ENCODE measurements around the gene CCDC91. TPM values are rescaled to one million over a fixed set of nuclear protein-coding genes. Genes with fewer than 3 reads are reported as not detected.

Gene CCDC91
- total and polyA plus RNA-seq, 9 of the 15 experiments (the other 6 are each of a cell fraction or from before 2014, with no cell fraction given), result 10.1 to 31.1 (median 26.3) TPM

GRCh38 chr12:28190321-28191050, at the start of gene CCDC91 (continued):
- TF ChIP-seq, protein P1, sequence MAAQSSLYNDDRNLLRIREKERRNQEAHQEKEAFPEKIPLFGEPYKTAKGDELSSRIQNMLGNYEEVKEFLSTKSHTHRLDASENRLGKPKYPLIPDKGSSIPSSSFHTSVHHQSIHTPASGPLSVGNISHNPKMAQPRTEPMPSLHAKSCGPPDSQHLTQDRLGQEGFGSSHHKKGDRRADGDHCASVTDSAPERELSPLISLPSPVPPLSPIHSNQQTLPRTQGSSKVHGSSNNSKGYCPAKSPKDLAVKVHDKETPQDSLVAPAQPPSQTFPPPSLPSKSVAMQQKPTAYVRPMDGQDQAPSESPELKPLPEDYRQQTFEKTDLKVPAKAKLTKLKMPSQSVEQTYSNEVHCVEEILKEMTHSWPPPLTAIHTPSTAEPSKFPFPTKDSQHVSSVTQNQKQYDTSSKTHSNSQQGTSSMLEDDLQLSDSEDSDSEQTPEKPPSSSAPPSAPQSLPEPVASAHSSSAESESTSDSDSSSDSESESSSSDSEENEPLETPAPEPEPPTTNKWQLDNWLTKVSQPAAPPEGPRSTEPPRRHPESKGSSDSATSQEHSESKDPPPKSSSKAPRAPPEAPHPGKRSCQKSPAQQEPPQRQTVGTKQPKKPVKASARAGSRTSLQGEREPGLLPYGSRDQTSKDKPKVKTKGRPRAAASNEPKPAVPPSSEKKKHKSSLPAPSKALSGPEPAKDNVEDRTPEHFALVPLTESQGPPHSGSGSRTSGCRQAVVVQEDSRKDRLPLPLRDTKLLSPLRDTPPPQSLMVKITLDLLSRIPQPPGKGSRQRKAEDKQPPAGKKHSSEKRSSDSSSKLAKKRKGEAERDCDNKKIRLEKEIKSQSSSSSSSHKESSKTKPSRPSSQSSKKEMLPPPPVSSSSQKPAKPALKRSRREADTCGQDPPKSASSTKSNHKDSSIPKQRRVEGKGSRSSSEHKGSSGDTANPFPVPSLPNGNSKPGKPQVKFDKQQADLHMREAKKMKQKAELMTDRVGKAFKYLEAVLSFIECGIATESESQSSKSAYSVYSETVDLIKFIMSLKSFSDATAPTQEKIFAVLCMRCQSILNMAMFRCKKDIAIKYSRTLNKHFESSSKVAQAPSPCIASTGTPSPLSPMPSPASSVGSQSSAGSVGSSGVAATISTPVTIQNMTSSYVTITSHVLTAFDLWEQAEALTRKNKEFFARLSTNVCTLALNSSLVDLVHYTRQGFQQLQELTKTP (IDR thresholded peaks at IDR 0.05; ENCODE audit: low read depth in 1 of 2, partially characterized antibody in 2 of 2), result no peak
- TF ChIP-seq ARHGAP35 (IDR thresholded peaks at IDR 0.05; ENCODE audit: partially characterized antibody) (no peak), HDAC1 (IDR thresholded peaks at IDR 0.05) (peak in 1 of 2 experiments; percentile 87; a peak in 1 of 4 replicates), BCL6 (CRISPR knock-in tag; IDR thresholded peaks at IDR 0.05) (no peak), CBX1 (IDR thresholded peaks at IDR 0.05; ENCODE audit: low read depth) (peak; percentile 71; the same call in 1 of the 2 replicates), TCF7 (IDR thresholded peaks at IDR 0.05; ENCODE audit: borderline replicate concordance) (no peak), ZC3H4 (CRISPR knock-in tag; IDR thresholded peaks at IDR 0.05; ENCODE audit: borderline replicate concordance) (peak; percentile 87; the same call in 1 of the 2 replicates), HLTF (IDR thresholded peaks at IDR 0.05) (no peak; the same call in none of the 2 replicates), CEBPZ (IDR thresholded peaks at IDR 0.05; ENCODE audit: borderline replicate concordance, low read depth, low read length) (no peak), PTBP1 (IDR thresholded peaks at IDR 0.05; ENCODE audit: low read depth, low read length) (no peak), NFRKB (IDR thresholded peaks at IDR 0.05; ENCODE audit: low read depth) (no peak; the same call in 1 of the 2 replicates), PHF20 (IDR thresholded peaks at IDR 0.05; ENCODE audit: partially characterized antibody) (peak; percentile 88), NCOA1 (IDR thresholded peaks at IDR 0.05; ENCODE audit: low read depth) (no peak), ZNF639 (CRISPR knock-in tag; conservative IDR thresholded peaks at IDR 0.05 in 1 of 2, IDR thresholded peaks at IDR 0.05 in 1 of 2) (peak in 1 of 2 experiments; percentile 87; a peak in 2 of 4 replicates)
- TF ChIP-seq, protein P2, sequence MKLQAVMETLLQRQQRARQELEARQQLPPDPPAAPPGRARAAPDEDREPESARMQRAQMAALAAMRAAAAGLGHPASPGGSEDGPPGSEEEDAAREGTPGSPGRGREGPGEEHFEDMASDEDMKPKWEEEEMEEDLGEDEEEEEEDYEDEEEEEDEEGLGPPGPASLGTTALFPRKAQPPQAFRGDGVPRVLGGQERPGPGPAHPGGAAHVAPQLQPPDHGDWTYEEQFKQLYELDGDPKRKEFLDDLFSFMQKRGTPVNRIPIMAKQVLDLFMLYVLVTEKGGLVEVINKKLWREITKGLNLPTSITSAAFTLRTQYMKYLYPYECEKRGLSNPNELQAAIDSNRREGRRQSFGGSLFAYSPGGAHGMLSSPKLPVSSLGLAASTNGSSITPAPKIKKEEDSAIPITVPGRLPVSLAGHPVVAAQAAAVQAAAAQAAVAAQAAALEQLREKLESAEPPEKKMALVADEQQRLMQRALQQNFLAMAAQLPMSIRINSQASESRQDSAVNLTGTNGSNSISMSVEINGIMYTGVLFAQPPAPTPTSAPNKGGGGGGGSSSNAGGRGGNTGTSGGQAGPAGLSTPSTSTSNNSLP (IDR thresholded peaks at IDR 0.05; ENCODE audit: borderline replicate concordance, low read depth, low read length), result no peak
